Adrenal gland (tissue), 12 donors: Measurements from ENCODE around the gene SMIM24. TPM values are rescaled to one million over a fixed set of nuclear protein-coding genes. Genes with fewer than 3 reads are reported as not detected.
A peak's percentile ranks its signal among the peaks of the same experiment; 100 is the strongest.

Experiments
- DNase-seq, 7 donors: peaks; one replicate each; pipeline ENCODE4 v3.0.0-alpha.2; 2019 to 2020
- H3K27ac ChIP-seq, 5 donors: fragments of 200-600 bp; sonication (generic) in 4 of 5; 1 replicate in 3 of 5; 2 replicates in 2 of 5; pipeline versions ENCODE4 v1.5.1 to v1.8.0; 2016 to 2020; ENCODE audit warnings: mild to moderate bottlenecking in 1 of 5
- H3K27me3 ChIP-seq: fragments of 200-600 bp; 2 replicates; pipeline ENCODE4 v1.8.0; 2021
- H3K36me3 ChIP-seq, 2 donors: fragments of 200-600 bp; replicated peaks in 1 of 2; 1 replicate in 1 of 2; 2 replicates in 1 of 2; pipeline versions ENCODE4 v1.5.1 to v1.8.0; 2018 to 2022
- H3K4me1 ChIP-seq, 2 donors: fragments of 200-600 bp; replicated peaks in 1 of 2; 1 replicate in 1 of 2; 2 replicates in 1 of 2; pipeline versions ENCODE4 v1.5.1 to v1.8.0; 2018 to 2021
- H3K4me3 ChIP-seq, 4 donors: fragments of 200-600 bp; sonication (generic) in 3 of 4; one replicate each; pipeline ENCODE4 v1.5.1; 2016 to 2018
- H3K9me3 ChIP-seq, 3 donors: fragments of 200-600 bp; sonication (generic) in 1 of 3; replicated peaks in 1 of 3; 1 replicate in 2 of 3; 2 replicates in 1 of 3; pipeline versions ENCODE4 v1.5.1 to v1.8.0; 2016 to 2021
- CTCF ChIP-seq, 6 experiments: fragments of 450-650 bp in 4 of 6; fragments of 200-600 bp in 2 of 6; sonication (generic) in 1 of 6; IDR thresholded peaks; 1 replicate in 5 of 6; 2 replicates in 1 of 6; pipeline versions ENCODE4 v1.5.1 to v1.8.0; 2016 to 2021; ENCODE audit warnings: antibody characterized with exemption in 6 of 6, mild to moderate bottlenecking in 2 of 6, moderate library complexity in 1 of 6
- POLR2A ChIP-seq, 2 donors: fragments of 450-650 bp; IDR thresholded peaks; one replicate each; pipeline ENCODE4 v1.6.1; 2017; ENCODE audit warnings: antibody characterized with exemption in 2 of 2, mild to moderate bottlenecking in 2 of 2, moderate library complexity in 1 of 2
- WGBS, 4 donors: extraction: QIAGEN DNeasy Blood & Tissue Kit in 2 of 4; methylation state at CpG; one replicate each; pipeline versions ENCODE4 v1.1.5 to v1.1.7; 2013 to 2017; 5-methylcytosine and 5-hydroxymethylcytosine counted together
- intact Hi-C, 2 donors: fragments of 100-400 bp; cut with DNase I; formaldehyde crosslinking; loops; one replicate each; pipeline versions ENCODE4 v1.14.1 to v1.15.0; 2022 to 2023
- polyA plus RNA-seq, 3 donors: library from polyadenylated mRNA; stranded (reverse); fragments of 200-250 nt in 2 of 3; fragments of 350-450 nt in 1 of 3; fragmentation: Illumina TruSeq in 1 of 3; extraction: RNeasy Lipid Tissue Mini Kit (QIAGEN cat#74804) in 1 of 3; gene quantifications; one replicate each; pipeline ENCODE4 v1.2.3, GENCODE V29; 2013 to 2014
- total RNA-seq, 9 donors: library from RNA; depleted of rRNA in 4 of 9; stranded (reverse); fragments of >200 nt in 4 of 9; fragments of 120-200 nt in 1 of 9; fragmentation: NEBNext Ultra II Directional in 1 of 9; extraction: Animal tissue kit (Norgen Biotek cat#: 25700) in 1 of 9; gene quantifications; one replicate each; pipeline versions ENCODE4 v1.1.0 to v1.2.4, GENCODE V29; 2013 to 2023
- donor health status: healthy with polysubstance abuse.
- donor health status: Bipolar disorder and iron deficiency.
- donor health status: DM: yes; HTN: yes; CAD: no.
- donor health status: DM: no; HTN: no; CAD: no.
- donor health status: DM: no; HTN: no; CAD: no.
- donor health status: DM: yes; HTN: yes; CAD: no.

SMIM24 gene
- total and polyA plus RNA-seq, 12 donors = 0.36 to 0.48 TPM; not detected in 10

DNA sequence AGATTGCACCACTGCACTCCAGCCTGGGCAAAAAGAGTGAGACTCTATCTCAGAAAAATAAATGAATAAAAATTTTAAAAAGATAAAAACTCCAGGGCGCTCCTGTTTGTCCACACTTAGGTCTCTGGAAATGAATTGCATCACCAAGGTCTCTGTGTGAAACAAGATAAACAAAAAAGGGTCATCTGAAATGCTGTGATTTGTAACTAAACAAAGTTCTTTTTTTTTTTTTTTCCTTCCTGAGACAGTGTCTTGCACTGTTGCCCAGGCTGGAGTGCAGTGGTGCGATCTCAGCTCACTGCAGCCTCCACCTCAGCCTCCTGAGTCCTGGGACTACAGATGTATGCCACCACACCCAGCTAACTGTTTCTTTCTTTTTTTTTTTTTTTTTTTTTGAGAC is 37.3 kb upstream of the SMIM24 start:
- H3K36me3 ChIP-seq = no peaks in the 10 kb centered on the region
- no peak for TF ChIP-seq CTCF (IDR thresholded peaks at IDR 0.05)
- TF ChIP-seq POLR2A (IDR thresholded peaks at IDR 0.05) = no peak
- intact Hi-C loops = no loop called here
- 30 to 51% (median 41%) methylated on average over 2 of the region's 2 CpGs for WGBS, 4 donors
- peaks cover 21 to 44% of the 10 kb centered on the region in 2 donors for H3K4me1 ChIP-seq
- no peaks in the 10 kb centered on the region for H3K27me3 ChIP-seq
- peak in 1 of 7 donors; percentile 12 for DNase-seq
- peak overlapping the region in 3 of 5 donors; percentile 20 to 72 (median 47) for H3K27ac ChIP-seq
- no peaks in the 10 kb centered on the region for H3K9me3 ChIP-seq
- no peak overlapping the region for H3K4me3 ChIP-seq

- no peaks in the 10 kb centered on the region for H3K9me3 ChIP-seq
- 55 to 76% (median 72%) methylated on average over 5 to 15 of the region's 15 CpGs for WGBS, 4 donors
- H3K4me1 ChIP-seq = peaks cover 25 to 43% of the 10 kb centered on the region in 2 donors
- H3K27ac ChIP-seq = peak overlapping the region in 2 of 5 donors; percentile 20 to 72
- intact Hi-C loops = no loop called here
- no peaks in the 10 kb centered on the region for H3K36me3 ChIP-seq
- no peak overlapping the region for H3K4me3 ChIP-seq
- DNase-seq = peak in 2 of 7 donors; percentile 24 to 25
- no peak for TF ChIP-seq CTCF (IDR thresholded peaks at IDR 0.05)
- H3K27me3 ChIP-seq = no peaks in the 10 kb centered on the region
Measured at GRCh38 chr19:3516675-3517207, 36.4 kb upstream of the SMIM24 start.

DNA sequence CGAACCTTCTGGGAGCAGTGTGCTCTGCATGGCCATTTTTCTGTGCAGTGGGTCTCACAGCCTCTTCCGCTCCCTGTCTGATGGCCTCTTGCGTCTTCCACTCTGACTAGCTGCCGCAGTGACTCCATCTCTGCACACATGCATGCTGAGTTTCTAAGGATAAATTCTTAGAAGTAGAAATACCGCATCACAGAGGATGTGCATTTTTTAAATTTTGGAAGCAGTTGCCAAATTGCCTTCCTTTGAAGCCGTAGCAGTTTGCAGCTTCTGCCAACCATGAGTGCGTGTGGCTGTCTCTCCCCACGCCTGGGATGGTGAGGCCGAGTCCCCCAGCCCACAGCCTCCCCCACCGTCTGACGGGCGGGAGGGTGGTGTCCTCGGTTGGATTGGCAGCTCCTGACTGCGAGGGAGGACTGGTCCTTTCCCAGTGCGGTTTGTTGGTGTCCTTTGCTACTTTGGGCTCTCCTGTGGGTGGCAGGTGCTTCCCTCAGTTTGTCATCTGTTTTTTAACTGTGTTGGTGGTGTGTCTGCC is 35.6 kb upstream of the SMIM24 start:
- TF ChIP-seq POLR2A (IDR thresholded peaks at IDR 0.05) (no peak), CTCF (IDR thresholded peaks at IDR 0.05) (no peak)
- DNase-seq = no peak
- Histone ChIP-seq H3K4me3 (no peak overlapping the region), H3K4me1 (peaks cover 33 to 42% of the 10 kb centered on the region in 2 donors), H3K36me3 (peaks cover 0 to under 1% of the 10 kb centered on the region in 2 donors), H3K27ac (no peak overlapping the region), H3K9me3 (no peaks in the 10 kb centered on the region), H3K27me3 (no peaks in the 10 kb centered on the region)
- intact Hi-C loops = no loop called here
- WGBS, 4 donors = 79 to 83% (median 80%) methylated on average over 8 to 15 of the region's 15 CpGs

DNA sequence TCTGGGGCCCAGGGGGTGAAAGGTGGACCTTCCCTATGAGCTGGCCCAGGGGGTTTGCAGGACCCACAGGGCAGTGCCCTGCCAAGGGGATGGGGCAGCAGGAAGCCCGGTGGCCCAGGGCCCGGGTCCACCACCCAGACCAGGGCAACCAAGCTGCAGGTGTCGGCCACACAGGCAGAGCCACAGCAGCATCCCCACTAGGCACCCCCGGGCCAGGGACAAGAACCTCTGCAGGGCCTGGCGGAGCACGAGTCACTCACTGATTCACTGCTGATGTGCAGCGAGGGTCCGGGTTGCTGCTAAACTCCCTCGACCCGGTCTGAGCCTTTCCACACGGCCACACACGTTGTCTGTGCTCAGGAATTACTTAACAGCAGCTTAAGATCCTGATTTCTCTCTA is 34.6 kb upstream of the SMIM24 start:
- Histone ChIP-seq H3K4me3 (no peak overlapping the region), H3K36me3 (peaks cover 0 to 10% of the 10 kb centered on the region in 2 donors), H3K27me3 (no peaks in the 10 kb centered on the region), H3K9me3 (no peaks in the 10 kb centered on the region), H3K4me1 (peaks cover 33 to 45% of the 10 kb centered on the region in 2 donors), H3K27ac (no peak overlapping the region)
- DNase-seq = no peak
- intact Hi-C loops = no loop called here
- no peak for TF ChIP-seq CTCF (IDR thresholded peaks at IDR 0.05)
- TF ChIP-seq POLR2A (IDR thresholded peaks at IDR 0.05) = no peak
- WGBS, 4 donors = 80 to 91% (median 83%) methylated on average over 2 to 12 of the region's 12 CpGs
